OCI-LY3 (cell line): ENCODE results near the gene SLF2.

Source experiments
- H2AFZ ChIP-seq: fragments of 200-600, 300-600 bp; shearing (Covaris generic); 2 replicates; pipeline ENCODE4 v1.6.0; 2014; ENCODE audit warnings: antibody characterized with exemption, low read depth, low read length
- H3K27ac ChIP-seq: fragments of 200-600, 300-600 bp; sonication (generic); 2 replicates; pipeline ENCODE4 v1.5.1; 2014; ENCODE audit warnings: mild to moderate bottlenecking, low read length, moderate library complexity, mixed read lengths
- H3K27me3 ChIP-seq: fragments of 200-600, 300-600 bp; sonication (generic); 2 replicates; pipeline ENCODE4 v1.6.1; 2014; ENCODE audit warnings: low read depth, low read length, mixed read lengths
- H3K36me3 ChIP-seq: fragments of 200-600, 300-600 bp; sonication (generic); replicated peaks from 2 replicates; pipeline ENCODE3; 2014; ENCODE audit warnings: low read depth, low read length, mixed read lengths
- H3K4me1 ChIP-seq: fragments of 300-600, 200-600 bp; sonication (generic); 2 replicates; pipeline ENCODE4 v1.6.1; 2014; ENCODE audit warnings: low read length, mixed read lengths
- H3K4me2 ChIP-seq: fragments of 200-600, 300-600 bp; sonication (generic); 2 replicates; pipeline ENCODE4 v1.6.1; 2014; ENCODE audit warnings: low read length, mixed read lengths
- H3K4me3 ChIP-seq: fragments of 300-600, 200-600 bp; sonication (generic); 2 replicates; pipeline ENCODE4 v1.5.1; 2014; ENCODE audit warnings: antibody characterized with exemption, mild to moderate bottlenecking, low read length, moderate library complexity
- H3K79me2 ChIP-seq: fragments of 300-600, 200-600 bp; shearing (Covaris generic); 2 replicates; pipeline ENCODE4 v1.6.1; 2014; ENCODE audit warnings: mild to moderate bottlenecking, low read length, mixed read lengths
- H3K9ac ChIP-seq: fragments of 300-600, 200-600 bp; shearing (Covaris generic); 2 replicates; pipeline ENCODE4 v1.6.0; 2014; ENCODE audit warnings: mild to moderate bottlenecking, low read length, moderate library complexity
- H3K9me3 ChIP-seq: fragments of 200-600, 300-600 bp; shearing (Covaris generic); 2 replicates; pipeline ENCODE4 v1.6.1; 2014; ENCODE audit warnings: low read length, mixed read lengths; ENCODE audit not compliant: insufficient read depth
- H4K20me1 ChIP-seq: fragments of 200-600, 300-600 bp; sonication (generic); 2 replicates; pipeline ENCODE4 v1.6.1; 2016; ENCODE audit warnings: low read length, mixed read lengths; ENCODE audit not compliant: insufficient read depth
- EZH2phosphoT487 ChIP-seq: fragments of 200-600 bp; shearing (Covaris generic); IDR thresholded peaks from 2 replicates; pipeline ENCODE4 v1.6.1; 2018; ENCODE audit warnings: antibody characterized with exemption, mixed run types, low read depth
- TF ChIP-seq, protein P1 (sequence below): fragments of 200-600, 300-600 bp; sonication (generic); IDR thresholded peaks from 2 replicates; pipeline ENCODE4 v1.5.1; 2014; ENCODE audit warnings: antibody characterized with exemption, low read length, low read depth

The SLF2 gene

GRCh38 chr10:100897976-100898375 is 14.8 kb upstream of the SLF2 start:
- Histone ChIP-seq H3K27me3 (peaks cover 3% of the 10 kb centered on the region; the same call in 1 of the 2 replicates), H3K79me2 (no peaks in the 10 kb centered on the region), H2AFZ (no peak overlapping the region), H3K27ac (no peak overlapping the region), H3K9ac (no peak overlapping the region), H3K4me1 (peaks cover 19% of the 10 kb centered on the region), H3K4me3 (no peak overlapping the region), H4K20me1 (no peaks in the 10 kb centered on the region), H3K9me3 (no peaks in the 10 kb centered on the region), H3K4me2 (no peak overlapping the region), H3K36me3 (no peaks in the 10 kb centered on the region)
- TF ChIP-seq EZH2phosphoT487: no peak
- TF ChIP-seq, protein P1, sequence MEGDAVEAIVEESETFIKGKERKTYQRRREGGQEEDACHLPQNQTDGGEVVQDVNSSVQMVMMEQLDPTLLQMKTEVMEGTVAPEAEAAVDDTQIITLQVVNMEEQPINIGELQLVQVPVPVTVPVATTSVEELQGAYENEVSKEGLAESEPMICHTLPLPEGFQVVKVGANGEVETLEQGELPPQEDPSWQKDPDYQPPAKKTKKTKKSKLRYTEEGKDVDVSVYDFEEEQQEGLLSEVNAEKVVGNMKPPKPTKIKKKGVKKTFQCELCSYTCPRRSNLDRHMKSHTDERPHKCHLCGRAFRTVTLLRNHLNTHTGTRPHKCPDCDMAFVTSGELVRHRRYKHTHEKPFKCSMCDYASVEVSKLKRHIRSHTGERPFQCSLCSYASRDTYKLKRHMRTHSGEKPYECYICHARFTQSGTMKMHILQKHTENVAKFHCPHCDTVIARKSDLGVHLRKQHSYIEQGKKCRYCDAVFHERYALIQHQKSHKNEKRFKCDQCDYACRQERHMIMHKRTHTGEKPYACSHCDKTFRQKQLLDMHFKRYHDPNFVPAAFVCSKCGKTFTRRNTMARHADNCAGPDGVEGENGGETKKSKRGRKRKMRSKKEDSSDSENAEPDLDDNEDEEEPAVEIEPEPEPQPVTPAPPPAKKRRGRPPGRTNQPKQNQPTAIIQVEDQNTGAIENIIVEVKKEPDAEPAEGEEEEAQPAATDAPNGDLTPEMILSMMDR: no peak

DNA sequence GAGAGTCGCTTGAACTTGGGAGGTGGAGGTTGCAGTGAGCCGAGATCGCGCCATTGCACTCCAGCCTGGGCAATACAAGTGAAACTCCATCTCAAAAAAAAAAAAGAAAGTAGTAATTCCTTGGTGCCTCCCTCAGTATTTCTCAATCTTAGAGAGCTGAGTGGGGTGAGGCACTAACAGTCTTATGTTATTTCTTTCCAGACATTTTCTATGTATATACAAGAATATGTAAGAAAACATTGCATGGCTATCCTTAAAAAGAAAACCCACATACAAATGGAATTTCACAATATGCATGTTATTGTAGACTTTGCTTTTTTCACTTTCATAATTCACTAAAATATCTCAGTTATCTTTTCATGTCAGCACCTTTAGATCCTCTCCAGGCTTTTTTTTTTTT is 13.6 kb upstream of the SLF2 start:
- Histone ChIP-seq H4K20me1 (no peaks in the 10 kb centered on the region), H3K9ac (no peak overlapping the region), H2AFZ (no peak overlapping the region), H3K4me2 (no peak overlapping the region), H3K9me3 (no peaks in the 10 kb centered on the region), H3K36me3 (no peaks in the 10 kb centered on the region), H3K27me3 (no peaks in the 10 kb centered on the region), H3K4me3 (no peak overlapping the region), H3K4me1 (peaks cover 16% of the 10 kb centered on the region), H3K27ac (no peak overlapping the region), H3K79me2 (no peaks in the 10 kb centered on the region)
- TF ChIP-seq, protein P1: no peak
- TF ChIP-seq EZH2phosphoT487: no peak

GRCh38 chr10:100901051-100901450 is 11.7 kb upstream of the SLF2 start:
- Histone ChIP-seq H3K4me3 (no peak overlapping the region), H3K4me2 (no peak overlapping the region), H3K9me3 (no peaks in the 10 kb centered on the region), H3K27ac (no peak overlapping the region), H3K9ac (no peak overlapping the region), H3K79me2 (no peaks in the 10 kb centered on the region), H4K20me1 (no peaks in the 10 kb centered on the region), H3K36me3 (no peaks in the 10 kb centered on the region), H3K27me3 (no peaks in the 10 kb centered on the region), H3K4me1 (no peaks in the 10 kb centered on the region), H2AFZ (no peak overlapping the region)
- TF ChIP-seq EZH2phosphoT487: no peak

DNA sequence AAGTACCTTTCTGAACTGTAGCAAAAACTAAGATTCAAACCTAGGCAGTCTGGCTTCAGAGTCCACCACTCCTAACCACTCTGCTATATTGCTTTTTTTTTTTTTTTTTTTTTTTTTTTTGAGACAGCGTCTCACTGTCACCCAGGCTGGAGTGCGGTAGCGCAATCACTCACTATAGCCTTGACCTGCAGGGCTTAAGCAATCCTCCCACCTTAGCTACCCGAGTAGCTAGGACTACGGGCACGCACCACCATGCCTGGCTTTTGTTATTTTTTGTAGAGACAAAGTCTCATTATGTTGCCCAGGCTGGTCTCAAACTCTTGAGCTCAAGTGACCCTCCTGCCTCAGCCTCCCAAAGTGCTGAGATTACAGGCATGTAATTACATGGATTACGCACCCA is 10.1 kb upstream of the SLF2 start:
- H4K20me1 ChIP-seq: no peaks in the 10 kb centered on the region
- no peaks in the 10 kb centered on the region for H3K36me3 ChIP-seq
- H3K4me3 ChIP-seq: no peak overlapping the region
- H3K4me2 ChIP-seq: no peak overlapping the region
- H3K9me3 ChIP-seq: no peaks in the 10 kb centered on the region
- no peaks in the 10 kb centered on the region for H3K79me2 ChIP-seq
- H3K4me1 ChIP-seq: no peaks in the 10 kb centered on the region
- no peaks in the 10 kb centered on the region for H3K27me3 ChIP-seq
- no peak for TF ChIP-seq EZH2phosphoT487
- TF ChIP-seq, protein P1: no peak
- no peak overlapping the region for H2AFZ ChIP-seq
- H3K9ac ChIP-seq: no peak overlapping the region
- H3K27ac ChIP-seq: no peak overlapping the region

DNA sequence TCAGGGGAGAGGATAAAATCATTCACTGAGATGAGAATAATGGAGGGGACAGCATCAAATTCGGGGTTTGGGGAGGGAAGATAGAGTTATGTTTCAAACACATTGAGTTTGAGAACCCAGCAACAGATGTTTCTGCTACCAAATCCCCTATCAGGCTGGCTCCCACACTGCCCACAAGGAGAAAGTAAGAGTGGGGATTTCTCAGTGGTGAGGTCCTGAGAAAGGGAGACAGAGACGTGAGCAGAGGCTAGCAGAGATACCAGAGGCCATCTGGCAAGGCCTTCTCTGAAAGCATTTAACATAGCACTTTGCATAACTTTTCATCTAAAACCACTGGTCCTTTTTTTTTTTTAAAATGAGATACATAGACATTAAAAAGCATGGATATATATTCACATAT is 7.8 kb upstream of the SLF2 start:
- no peaks in the 10 kb centered on the region for H3K36me3 ChIP-seq
- H3K27me3 ChIP-seq: no peaks in the 10 kb centered on the region
- peaks cover 7% of the 10 kb centered on the region for H3K4me1 ChIP-seq
- H3K9ac ChIP-seq: no peak overlapping the region
- H3K79me2 ChIP-seq: no peaks in the 10 kb centered on the region
- H3K9me3 ChIP-seq: no peaks in the 10 kb centered on the region
- no peaks in the 10 kb centered on the region for H4K20me1 ChIP-seq
- no peak overlapping the region for H3K27ac ChIP-seq
- no peak overlapping the region for H3K4me2 ChIP-seq
- no peak overlapping the region for H3K4me3 ChIP-seq
- no peak overlapping the region for H2AFZ ChIP-seq
- no peak for TF ChIP-seq EZH2phosphoT487
- TF ChIP-seq, protein P1: no peak
